Retina (tissue), 1 donor: ENCODE data around the gene SF3B5.
"Not testable (repeated sequence)": the region's sequence is repeated elsewhere in the genome, so short reads cannot be mapped to it uniquely, and the experiment has no call there.

Experiments
- DNase-seq: peaks from one replicate; pipeline ENCODE4 v3.0.0-alpha.2; 2016

The SF3B5 gene

DNA sequence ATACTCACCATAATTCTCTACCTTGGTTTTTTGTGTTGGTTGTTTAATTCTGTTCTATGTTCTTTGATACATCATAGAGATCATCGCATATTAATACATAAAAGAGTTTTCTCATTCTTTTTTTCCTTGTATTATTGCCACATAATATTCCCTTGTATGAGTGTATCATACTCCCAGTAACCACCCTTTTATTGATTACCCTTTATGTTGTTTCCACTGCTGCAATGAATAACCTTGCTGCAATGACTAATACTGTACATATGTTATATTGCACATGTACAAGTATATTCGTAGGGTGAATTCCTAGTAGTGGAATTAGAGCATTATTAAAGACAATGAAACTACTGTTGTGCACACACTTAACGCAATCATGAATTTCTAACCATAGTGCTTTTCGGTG is 9.1 kb upstream of the SF3B5 start:
- no peak for DNase-seq

DNA sequence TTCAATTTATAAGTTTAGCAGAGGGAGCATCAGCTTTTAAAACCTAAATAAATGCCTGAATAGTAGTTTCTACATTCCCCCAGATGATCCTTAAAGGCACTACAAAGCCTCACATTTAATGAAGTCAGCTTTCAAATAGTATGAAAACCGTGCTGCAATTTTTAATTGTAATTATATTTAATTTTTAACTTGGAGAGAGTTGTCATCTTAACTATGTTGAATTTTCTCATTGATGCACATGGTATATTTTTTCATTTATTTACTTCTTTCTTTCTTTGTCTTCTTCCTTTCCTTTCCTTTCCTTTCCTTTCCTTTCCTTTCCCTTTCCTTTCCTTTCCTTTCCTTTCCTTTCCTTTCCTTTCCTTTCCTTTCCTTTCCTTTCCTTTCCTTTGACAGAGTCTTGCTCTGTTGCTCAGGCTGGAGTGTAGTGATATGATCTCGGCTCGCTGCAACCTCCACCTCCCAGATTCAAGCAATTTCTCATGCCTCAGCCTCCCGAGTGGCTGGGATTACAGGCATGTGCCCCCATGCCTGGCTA is 7.7 kb upstream of the SF3B5 start:
- DNase-seq = no peak

DNA sequence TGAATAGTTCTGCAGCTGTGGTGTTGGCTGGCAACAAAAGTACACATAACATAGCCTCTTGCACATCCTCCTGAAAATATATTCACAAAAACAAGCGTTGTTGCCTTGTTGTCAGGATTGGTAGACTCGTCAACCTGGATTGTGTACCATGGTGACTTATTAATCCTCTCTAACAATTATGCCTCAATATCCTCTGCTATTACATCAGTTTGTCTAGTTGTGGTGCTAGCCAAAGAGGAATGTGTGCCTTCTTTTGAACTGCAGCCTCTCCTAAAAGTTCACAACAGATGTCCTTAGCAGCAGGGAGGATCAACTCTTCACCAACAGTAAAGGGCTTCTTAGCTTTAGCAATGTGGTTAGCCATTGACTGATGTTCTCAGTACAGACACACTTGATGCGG is 3.6 kb upstream of the SF3B5 start:
- no peak for DNase-seq

DNA sequence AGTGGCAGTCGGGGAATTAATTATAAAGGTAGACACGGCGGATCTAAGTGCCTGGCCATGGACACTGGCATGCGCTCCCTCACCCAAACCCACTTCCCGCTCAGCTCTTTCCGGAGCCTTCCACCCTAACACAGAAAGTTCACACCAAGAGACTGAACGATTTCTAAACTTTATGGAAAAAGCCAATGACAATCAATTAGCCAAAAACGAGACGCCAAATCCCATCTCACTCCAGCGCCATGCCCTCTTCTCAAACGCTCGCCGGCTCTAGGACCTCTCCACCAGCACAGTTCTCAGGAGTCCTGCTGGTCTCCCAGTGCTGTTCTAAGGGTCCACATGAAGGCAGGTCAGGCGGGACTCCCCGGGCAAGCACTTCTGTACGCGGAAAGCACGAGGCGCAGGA is 641 bp downstream of the SF3B5 start:
- DNase-seq = no peak

DNA sequence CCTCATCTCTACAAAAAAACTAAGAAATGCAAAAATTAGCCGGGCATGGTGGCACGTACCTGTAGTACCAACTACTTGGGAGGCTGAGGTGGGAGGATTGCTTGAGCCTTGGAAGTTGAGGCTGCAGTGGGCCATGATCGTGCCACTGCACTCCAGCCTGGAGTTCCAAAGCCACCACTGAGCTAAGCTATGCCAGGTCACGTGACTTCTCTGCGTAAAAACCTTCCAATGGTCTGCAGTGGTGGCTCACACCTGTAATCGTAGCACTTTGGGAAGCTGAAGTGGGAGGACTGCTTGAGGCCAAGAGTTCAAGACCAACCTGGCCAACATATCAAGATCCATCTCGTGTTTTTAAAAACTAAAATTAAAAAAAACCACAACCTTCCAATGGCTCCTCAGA is 1.7 kb downstream of the SF3B5 start:
- DNase-seq = no peak

DNA sequence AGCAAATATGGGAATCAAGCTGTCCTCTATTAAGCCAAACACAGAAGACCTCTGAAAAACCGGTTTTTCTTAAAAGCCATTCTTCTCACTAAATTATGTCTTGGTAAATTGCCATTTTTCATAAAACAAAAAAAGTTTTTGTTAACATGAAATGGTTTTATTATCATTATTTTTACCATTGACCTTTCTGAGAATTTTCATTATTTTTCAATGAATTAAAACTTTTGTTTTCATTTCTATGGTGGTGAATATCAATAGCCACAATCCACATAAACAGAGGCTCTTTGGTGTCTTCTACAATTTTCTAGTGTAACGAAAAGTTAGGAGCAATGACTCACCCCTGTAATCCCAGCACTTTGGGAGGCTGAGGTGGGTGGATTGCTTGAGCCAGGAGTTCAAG is 2.1 kb downstream of the SF3B5 start:
- no peak for DNase-seq

DNA sequence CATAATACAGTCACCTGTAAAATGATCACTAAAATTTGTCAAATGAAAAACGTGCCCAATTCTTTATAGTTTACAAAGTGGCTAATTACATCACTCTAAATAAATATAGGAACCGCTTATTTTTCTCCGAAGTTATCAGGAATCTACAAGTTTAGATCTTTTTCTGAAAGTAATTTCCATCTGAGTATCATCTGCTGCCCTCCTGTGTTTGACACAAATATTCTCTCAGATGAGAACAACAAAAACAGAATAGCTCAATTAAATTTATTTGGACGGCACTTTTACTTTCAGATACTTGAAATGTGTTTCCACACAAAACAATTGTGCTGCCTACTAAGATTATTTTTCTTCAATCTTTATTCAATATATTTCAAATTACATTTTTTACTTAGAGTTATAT is 5.0 kb downstream of the SF3B5 start:
- DNase-seq = no peak

DNA sequence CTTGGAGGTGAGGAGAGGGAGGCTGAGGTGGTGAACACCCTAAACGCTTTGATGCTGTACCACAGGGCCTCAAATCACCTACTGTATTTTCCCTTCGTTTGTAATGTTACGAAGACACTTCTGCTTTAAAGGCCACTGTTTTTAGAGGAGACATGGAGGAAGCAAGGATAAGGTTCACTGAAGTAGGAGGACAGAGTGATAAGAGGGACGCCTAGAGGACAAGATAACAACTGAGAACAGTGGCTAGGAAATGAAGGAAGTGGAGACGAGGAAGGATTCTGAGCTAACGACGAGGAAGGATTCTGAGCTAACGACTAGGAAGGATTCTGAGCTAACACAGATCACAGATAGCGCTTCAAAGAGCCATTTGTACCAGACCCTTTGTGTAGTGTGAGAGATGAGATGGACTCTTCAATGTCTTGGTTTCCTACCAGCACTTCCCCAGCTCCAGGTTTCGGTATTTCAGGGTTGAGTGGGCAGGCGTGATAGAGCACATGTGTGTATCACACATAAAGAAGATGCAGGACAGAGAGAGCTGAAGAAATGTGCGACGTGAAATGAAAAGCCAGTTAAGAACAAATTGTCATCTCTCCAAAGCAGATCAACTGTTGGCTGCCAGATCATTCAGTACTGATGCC is 7.5 kb downstream of the SF3B5 start:
- DNase-seq = no peak

DNA sequence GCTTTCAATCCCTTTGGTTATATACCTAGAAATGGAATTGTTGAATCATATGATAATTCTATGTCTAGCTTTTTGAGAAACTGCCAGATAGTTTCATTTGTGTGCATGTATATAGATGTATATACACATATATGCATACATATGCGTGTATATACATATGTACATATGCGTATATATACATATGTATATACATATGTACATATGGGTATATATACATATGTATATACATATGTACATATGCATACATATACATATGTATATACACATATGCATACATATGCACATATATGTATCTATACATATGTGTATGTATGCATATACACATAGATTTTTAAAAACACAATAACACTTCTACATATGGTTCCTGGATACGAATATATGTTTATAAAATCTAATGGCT is 8.4 kb downstream of the SF3B5 start:
- no peak for DNase-seq

DNA sequence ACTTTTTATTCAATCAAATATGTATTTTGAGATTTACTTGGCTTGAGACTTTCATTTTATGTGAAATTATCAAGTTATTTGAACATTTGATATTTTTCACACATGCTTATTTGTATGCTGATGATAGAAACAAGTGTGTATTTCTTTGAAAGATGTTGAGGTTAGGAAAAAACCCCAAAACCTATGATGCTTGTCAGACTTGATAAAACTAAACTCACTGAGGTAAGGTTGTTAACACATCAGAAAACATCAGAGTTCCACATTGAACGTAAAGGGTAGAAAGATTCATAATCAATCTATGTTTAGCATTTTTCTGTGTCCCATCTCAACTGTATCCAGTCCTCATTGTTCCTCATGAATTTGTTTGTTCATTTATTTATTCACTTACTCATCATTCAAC is 12.2 kb downstream of the SF3B5 start:
- DNase-seq = no peak

DNA sequence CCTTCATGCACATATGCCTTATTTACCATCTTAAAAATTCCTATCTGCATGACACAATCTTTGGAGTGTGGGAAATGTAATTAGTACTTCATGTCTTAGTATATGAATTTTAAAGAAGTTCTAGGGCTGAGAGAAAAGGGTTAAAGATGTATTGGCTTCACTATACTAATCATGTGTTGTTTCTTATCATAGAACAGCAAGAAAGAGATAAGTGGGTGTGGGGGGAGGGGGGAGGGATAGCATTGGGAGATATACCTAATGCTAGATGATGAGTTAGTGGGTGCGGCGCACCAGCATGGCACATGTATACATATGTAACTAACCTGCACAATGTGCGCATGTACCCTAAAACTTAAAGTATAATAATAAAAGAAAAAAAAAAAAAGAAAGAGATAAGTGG is 13.0 kb downstream of the SF3B5 start:
- DNase-seq = not testable (repeated sequence)

DNA sequence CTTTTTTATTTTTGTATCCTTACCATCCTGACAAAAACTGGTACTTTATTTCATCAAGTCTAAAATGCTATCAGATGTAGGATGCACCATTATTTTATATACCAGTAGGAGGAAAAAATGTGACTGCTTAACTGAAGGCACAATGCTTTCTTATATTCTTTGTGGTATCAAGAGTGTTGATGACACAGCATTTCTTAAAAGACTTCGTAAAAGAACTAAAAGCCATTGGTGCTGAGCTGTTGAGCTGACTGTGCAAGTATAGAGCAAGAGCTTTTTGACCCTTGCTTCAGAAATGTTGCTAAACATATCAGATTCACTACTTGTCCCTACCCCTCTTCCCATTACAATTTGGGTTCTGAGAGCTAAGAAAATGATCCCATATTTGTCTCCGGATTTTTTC is 17.5 kb downstream of the SF3B5 start:
- no peak for DNase-seq

DNA sequence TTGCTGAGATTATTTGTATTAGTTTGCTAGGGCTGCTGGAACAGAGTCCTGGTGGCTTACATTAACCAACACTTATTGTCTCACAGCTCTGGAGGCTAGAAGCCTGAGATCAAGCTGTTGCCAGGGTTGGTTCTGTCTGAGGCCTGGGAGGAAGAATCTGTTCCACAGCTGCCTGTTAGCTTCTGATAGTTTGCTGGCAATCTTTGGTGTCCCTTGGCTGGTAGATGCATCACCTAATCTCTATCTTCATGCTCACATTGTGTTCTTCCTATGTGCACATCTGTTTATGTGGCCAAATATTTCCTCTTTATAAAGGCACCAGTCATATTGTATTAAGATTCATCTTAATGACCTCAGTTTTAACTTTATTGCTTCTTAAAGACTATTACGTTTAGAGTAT is 19.5 kb downstream of the SF3B5 start:
- no peak for DNase-seq

DNA sequence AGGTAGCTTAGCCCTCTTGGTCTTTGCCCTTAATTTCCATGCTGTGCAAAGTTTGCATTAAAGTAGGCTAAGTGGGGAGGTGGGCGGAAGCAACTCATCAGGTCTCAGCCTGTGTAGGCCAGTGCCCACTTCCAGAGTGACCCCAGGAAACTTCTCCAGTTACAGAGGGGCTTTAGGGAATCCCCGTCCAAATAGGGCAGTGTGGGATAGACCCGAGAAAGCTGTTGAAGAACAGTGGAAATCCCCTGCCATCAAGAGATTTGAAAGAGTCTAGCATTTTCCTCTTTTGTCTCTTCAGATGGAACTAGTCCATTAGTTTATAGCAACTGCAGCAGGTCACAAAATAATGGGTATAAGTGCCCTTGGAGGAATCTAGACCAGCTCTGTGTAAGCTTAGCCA is 20.2 kb downstream of the SF3B5 start:
- no peak for DNase-seq

DNA sequence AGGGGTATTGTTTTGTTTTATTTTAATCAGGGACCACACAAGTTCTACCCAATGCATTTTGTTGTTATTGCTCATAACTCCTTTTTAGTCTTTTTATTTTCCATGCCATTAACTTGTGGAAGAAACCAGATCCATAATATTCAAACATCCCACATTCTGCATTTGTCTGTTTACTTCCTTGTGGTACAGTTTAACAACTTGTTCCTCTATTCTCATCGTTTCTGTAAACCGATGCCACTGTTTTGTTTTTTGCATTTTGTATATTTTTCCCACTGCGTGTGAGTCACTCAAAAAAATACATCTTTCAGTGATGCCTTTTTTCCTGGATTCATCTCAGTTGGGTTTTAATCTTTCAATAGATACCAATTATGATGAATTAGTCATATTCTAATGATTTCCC is 22.3 kb downstream of the SF3B5 start:
- DNase-seq = no peak

DNA sequence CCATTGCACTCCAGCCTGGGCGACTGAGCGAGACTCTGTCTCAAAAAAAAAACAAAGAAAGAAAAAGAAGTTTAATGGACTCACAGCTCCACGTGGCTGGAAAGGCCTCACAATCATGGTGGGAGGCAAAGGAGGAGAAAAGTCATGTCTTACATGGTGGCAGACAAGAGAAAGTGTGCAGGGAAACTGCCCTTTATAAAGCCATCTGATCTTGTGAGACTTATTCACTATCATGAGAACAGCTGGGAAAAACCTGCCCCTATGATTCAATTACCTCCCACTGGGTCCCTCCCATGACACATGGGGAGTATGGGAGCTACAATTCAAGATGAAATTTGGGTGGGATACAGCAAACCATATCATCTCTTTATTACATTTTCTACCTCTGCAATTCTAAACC is 25.9 kb downstream of the SF3B5 start:
- DNase-seq = no peak

DNA sequence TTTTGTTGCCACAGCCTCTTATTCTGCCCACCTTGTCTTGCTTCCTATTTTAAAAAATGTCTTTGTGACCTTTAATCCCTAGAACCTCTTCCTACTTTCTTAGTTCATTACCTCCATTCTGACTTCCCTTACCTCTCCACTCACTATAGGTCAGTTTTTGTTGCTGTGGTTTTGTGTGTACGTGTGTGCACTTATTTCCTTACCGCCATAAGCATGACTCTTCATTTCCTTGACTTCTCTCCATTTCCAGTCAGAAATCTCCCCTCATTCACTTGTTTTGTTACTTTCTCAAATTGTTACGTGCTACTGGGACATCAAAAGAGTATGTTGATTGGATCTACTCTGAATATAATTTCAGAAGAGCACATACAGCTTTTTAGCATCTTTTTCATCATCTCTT is 26.6 kb downstream of the SF3B5 start:
- DNase-seq = no peak

DNA sequence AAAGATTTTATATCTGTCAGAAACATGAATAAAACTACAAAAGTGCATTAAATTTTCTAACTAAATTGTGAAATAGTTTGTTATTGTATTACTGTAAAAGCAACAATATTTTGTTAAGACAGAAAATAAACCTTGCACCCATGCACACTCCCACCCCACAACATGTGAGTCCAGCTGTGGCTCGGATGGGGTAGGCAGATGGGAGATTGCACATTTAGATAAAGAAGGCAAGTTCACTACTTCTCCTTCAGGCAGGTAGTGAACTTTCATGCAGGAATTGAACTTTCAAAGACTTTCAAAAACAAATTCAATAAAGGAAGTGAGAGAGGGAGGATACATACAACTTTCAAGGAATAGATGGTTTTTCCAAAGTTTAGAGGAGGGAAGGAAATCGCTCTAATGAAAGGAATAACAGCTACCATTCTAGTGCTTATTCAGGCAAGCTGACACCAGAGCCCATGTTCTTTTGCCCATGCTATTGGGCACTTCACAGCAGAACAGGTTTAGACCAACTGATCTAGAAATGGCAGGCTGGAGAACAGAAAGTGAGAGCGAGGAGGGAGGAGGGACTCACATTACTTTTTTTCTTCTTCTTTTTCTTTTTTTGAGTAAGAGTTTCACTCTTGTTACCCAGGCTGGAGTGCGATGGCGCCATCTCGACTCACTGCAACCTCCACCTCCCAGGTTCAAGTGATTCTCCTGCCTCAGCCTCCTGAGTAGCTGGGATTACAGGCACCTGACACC is 28.5 kb downstream of the SF3B5 start:
- DNase-seq = no peak

DNA sequence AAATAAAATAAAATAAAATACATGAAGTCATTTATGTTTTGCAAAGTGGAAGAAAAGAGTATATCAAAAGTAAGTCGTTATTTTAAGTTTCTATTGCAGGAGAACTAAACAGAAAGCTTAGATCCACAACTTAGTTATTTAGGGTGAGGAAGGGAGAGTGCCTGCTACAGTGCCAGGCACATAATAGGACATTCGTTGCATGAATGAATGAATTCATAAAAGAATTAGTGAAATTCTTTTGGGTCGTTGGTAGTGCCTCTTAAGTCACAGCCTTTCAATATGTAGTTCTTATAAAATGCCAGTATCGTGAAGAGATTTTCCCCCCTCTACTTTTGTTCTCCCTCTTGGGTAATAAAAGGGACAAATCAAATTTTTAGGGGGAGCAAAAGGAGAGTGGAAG is 29.1 kb downstream of the SF3B5 start:
- no peak for DNase-seq

DNA sequence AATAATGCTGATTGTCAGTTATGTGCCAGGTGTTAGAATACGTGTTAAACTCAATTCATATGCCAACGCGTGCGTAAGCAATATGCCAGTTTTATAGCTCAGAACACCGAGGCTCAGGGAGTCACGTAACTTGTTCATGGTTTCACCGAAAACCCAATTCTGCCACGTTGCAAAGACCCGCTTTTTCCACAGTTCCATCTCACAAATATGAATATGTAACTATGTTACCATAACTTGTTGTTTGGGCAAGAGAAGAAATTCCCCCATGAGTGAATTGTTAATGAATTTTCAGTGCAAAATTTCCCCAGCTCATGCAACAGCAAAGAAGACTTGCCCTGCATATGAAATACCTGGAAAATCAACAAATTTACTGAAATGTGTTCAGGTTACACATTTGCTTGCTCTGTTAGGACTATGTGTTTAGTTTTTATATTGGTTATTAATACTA is 30.1 kb downstream of the SF3B5 start:
- no peak for DNase-seq

DNA sequence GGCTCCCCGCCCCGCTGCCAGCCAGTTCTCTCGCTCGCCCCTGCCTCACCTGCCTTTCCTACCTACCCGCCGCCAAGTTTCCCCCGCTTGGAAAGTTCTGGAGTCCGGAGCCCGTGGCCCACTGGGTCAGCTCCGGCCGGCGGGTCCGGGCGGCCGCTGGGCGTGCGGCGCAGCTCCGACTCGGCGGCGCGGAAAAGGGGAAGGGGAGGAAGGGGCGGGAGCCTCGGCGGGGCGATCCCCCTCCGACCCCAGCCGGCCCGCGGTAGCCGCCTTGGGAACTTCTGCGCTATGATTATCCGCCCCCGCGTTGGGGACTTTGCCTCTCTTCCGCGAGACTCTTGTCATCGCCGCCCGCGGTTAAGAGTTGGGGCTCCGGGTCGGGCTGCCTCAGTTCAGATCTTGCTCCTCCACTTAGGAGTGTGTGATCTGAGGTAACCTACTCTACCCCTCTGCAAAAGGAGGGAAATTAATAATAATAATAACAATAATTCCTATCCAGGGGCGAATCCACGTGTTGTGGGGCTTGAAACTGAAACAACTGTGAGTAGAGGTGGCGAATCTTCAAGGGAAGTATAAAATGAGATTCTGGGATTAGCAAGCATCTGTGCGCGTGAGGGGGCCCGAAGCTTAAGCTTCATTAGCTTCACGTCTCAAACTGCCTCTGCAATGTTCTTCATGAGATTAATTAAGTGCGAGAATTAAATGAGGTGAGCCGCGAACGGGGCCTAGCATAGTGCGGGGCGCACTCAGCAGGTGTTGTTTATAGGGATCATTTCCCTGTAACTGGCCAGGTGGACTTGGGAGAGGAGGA is 30.8 kb downstream of the SF3B5 start:
- peak; percentile 69 for DNase-seq

DNA sequence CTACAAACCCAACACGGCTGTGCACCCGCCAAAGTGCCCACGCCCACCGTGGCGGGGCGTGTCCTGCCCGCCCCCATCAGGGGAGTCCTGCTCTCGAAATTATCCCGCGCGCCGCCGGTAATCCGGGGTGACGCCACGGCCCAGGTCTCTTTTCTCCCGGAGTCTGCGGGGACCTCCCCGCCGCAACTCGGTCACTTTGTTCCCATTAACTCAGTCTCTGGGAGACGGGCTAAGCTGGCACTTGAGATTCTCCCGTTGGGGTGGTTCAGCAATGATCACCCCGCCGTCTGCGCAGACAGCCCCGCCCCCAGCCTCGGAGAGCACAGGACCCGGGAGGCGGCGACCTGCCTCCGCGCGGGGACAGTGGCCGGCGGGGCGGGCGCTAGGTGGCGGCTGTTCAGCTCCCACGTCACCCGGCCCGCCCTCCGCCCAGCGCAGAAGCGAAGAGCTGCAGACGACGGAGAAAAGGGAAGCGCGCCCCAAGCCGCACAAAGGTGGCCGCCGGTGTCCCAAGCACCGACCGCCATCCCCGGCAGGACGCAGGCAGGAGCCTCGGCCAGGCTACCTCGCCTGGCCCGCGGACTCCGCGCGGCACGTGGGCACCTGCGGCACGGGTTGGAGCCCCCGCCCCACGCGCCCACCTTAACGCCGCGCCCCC is 31.5 kb downstream of the SF3B5 start:
- DNase-seq = peak; percentile 90

DNA sequence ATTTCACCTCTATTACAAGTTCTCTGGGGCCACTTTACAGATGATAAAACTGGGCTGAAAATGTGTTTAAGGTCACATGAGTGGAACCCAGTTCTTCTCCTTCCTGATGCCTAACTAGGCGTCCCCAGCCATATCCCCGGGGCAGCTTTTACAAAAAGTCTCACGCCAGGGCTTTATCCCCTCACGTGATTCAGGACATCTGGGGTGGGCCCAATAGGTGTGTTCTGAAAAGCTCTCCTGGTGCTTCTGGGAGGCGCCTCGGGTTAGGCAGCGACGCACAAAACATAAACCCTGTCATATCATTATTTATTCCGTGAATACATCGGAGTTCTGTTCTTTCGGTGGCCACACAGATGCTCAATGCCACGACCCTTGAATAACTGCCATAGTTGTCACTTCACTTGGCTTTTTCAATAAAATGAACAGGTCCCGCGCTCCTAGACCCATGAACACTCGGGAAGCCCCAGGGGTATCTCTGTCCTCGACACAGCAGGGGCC is 32.1 kb downstream of the SF3B5 start:
- DNase-seq = no peak
